K562 (cell line): ENCODE data around the gene PUS3. TPM values are rescaled to one million over a fixed set of nuclear protein-coding genes. Genes with fewer than 3 reads are reported as not detected.

Source experiments
- ATAC-seq: fragments of 200-7000 bp; cut with Tn5 transposase; 3 replicates; pipeline ENCODE4 v1.9.1; 2020; ENCODE audit warnings: moderate library complexity
- BruUV-seq: library from RNA; stranded (reverse); fragments of 400-500 nt; replicated peaks from 2 replicates; lab custom pipeline; 2021; lab: Mats Ljungman, UMichigan
- CTCF ChIA-PET: fragments of 300-600 bp; formaldehyde crosslinking; extraction: SDS; loops from one replicate; lab custom pipeline; 2021; ENCODE audit warnings: low intra/inter-chr PET ratio; lab: Yijun Ruan, JAX
- POLR2A ChIA-PET: fragments of 300-600, 350-650 bp; sonication (Branson Sonifier 250); formaldehyde crosslinking; extraction: SDS; loops from one replicate; lab custom pipeline; 2021; ENCODE audit warnings: antibody characterized with exemption, inconsistent platforms; lab: Yijun Ruan, JAX
- DNase-seq, 4 experiments: peaks; one replicate each; pipeline versions ENCODE4 v3.0.0 to v3.0.0-alpha.2; 2011 to 2018; ENCODE audit warnings: low spot score in 3 of 4, mixed read lengths in 3 of 4; ENCODE audit errors: extremely low read depth in 1 of 4
- FAIRE-seq: peaks from 2 replicates; lab custom pipeline; 2011; peaks lifted over from hg19 to GRCh38; lab: Jason Lieb, UNC
- H2AFZ ChIP-seq: 2 replicates; pipeline ENCODE4 v1.6.0; 2011; ENCODE audit warnings: low read depth, low read length, control low read depth, inconsistent platforms
- H3K27ac ChIP-seq: fragments of 200-600 bp; 3 replicates; pipeline ENCODE4 v1.8.0; 2011; ENCODE audit warnings: low read depth, mild to moderate bottlenecking, control low read depth, inconsistent platforms, low read length, moderate library complexity, mixed read lengths; ENCODE audit errors: extremely low read depth
- H3K27me3 ChIP-seq, 2 experiments: fragments of 300-600 bp in 1 of 2; 2 replicates in 1 of 2; 3 replicates in 1 of 2; pipeline versions ENCODE4 v1.6.0 to v1.8.0; 2011; ENCODE audit warnings: inconsistent platforms in 2 of 2, low read length in 2 of 2, mild to moderate bottlenecking in 1 of 2, mixed read lengths in 1 of 2, moderate library complexity in 1 of 2; ENCODE audit not compliant: control insufficient read depth in 2 of 2, insufficient read depth in 2 of 2
- H3K36me3 ChIP-seq: fragments of 300-600 bp; 3 replicates; pipeline ENCODE4 v1.8.0; 2011; ENCODE audit warnings: mild to moderate bottlenecking, low read length, inconsistent platforms; ENCODE audit not compliant: control insufficient read depth, insufficient read depth
- H3K4me1 ChIP-seq, 2 experiments: fragments of 200-600 bp in 1 of 2; replicated peaks in 1 of 2; 2 replicates in 1 of 2; 3 replicates in 1 of 2; pipeline versions ENCODE4 v1.5.1 to v1.8.0; 2011; ENCODE audit warnings: inconsistent platforms in 2 of 2, low read length in 2 of 2, mild to moderate bottlenecking in 1 of 2, mixed read lengths in 1 of 2, moderate library complexity in 1 of 2; ENCODE audit not compliant: control insufficient read depth in 2 of 2, insufficient read depth in 2 of 2
- H3K4me2 ChIP-seq: 2 replicates; pipeline ENCODE4 v1.6.1; 2011; ENCODE audit warnings: low read length, control low read depth, inconsistent platforms, mixed read lengths; ENCODE audit not compliant: insufficient read depth
- H3K4me3 ChIP-seq: fragments of 200-600 bp; sonication (generic), shearing (Covaris generic); 2 replicates; pipeline ENCODE4 v1.5.1; 2016; ENCODE audit warnings: control low read depth, inconsistent platforms
- H3K79me2 ChIP-seq: fragments of 200-600 bp; 3 replicates; pipeline ENCODE4 v1.8.0; 2011; ENCODE audit warnings: low read length, inconsistent platforms; ENCODE audit not compliant: control insufficient read depth, insufficient read depth
- H3K9ac ChIP-seq, 2 experiments: 2 replicates each; pipeline versions ENCODE4 v1.6.0 to v1.6.1; 2011; ENCODE audit warnings: low read depth in 2 of 2, low read length in 2 of 2, control low read depth in 1 of 2, inconsistent platforms in 1 of 2, mild to moderate bottlenecking in 1 of 2, mixed read lengths in 1 of 2; ENCODE audit not compliant: insufficient read depth in 1 of 2
- H3K9me1 ChIP-seq: one replicate; pipeline ENCODE4 v1.6.0; 2011; ENCODE audit warnings: inconsistent platforms, mild to moderate bottlenecking, low read length, moderate library complexity; ENCODE audit not compliant: control insufficient read depth, insufficient read depth
- H3K9me3 ChIP-seq: replicated peaks from 2 replicates; pipeline ENCODE4 v1.5.1; 2011; ENCODE audit warnings: low read depth, low read length, inconsistent platforms; ENCODE audit not compliant: control insufficient read depth, insufficient read depth
- H4K20me1 ChIP-seq: replicated peaks from 2 replicates; pipeline ENCODE4 v1.6.1; 2011; ENCODE audit warnings: low read length, inconsistent platforms, mixed read lengths; ENCODE audit not compliant: control insufficient read depth, insufficient read depth
- ARHGAP35 ChIP-seq: fragments of 450-650 bp; IDR thresholded peaks from 2 replicates; pipeline ENCODE4 v1.6.1; 2018; ENCODE audit not compliant: partially characterized antibody
- C11orf30 ChIP-seq: fragments of 450-650 bp; IDR thresholded peaks from 2 replicates; pipeline ENCODE4 v1.6.1; 2016; ENCODE audit warnings: low read depth, mild to moderate bottlenecking
- ETV1 ChIP-seq: fragments of 450-650 bp; conservative IDR thresholded peaks from 2 replicates; pipeline ENCODE4 v1.6.1; 2016; ENCODE audit warnings: missing genetic modification characterization, control low read depth, low read depth, missing compliant biosample characterization
- KDM1A ChIP-seq, 2 experiments: fragments of 450-650 bp; IDR thresholded peaks; 2 replicates each; pipeline ENCODE4 v1.6.1; 2016; ENCODE audit warnings: mild to moderate bottlenecking in 2 of 2
- MAZ ChIP-seq, 2 experiments: fragments of 450-650 bp in 1 of 2; sonication (generic) in 1 of 2; formaldehyde crosslinking; IDR thresholded peaks in 1 of 2; conservative IDR thresholded peaks in 1 of 2; 2 replicates each; pipeline versions ENCODE4 v1.4.0 to v1.5.0; 2020; ENCODE audit warnings: mild to moderate bottlenecking in 1 of 2, missing genetic modification reagents in 1 of 2
- MNT ChIP-seq, 2 experiments: fragments of 450-650 bp; conservative IDR thresholded peaks; 2 replicates each; pipeline ENCODE4 v1.6.1; 2017; ENCODE audit warnings: mild to moderate bottlenecking in 2 of 2, moderate library complexity in 2 of 2
- NCOA6 ChIP-seq: fragments of 450-650 bp; IDR thresholded peaks from 2 replicates; pipeline ENCODE4 v1.6.1; 2017; ENCODE audit warnings: mild to moderate bottlenecking
- NRF1 ChIP-seq, 2 experiments: fragments of 450-650 bp; IDR thresholded peaks in 1 of 2; conservative IDR thresholded peaks in 1 of 2; 2 replicates each; pipeline ENCODE4 v1.6.1; 2014; ENCODE audit warnings: mild to moderate bottlenecking in 2 of 2
- OTX1 ChIP-seq: fragments of 450-650 bp; formaldehyde crosslinking; IDR thresholded peaks from 2 replicates; pipeline ENCODE4 v1.4.0; 2022; ENCODE audit warnings: mild to moderate bottlenecking
- POLR3A ChIP-seq: IDR thresholded peaks from 2 replicates; pipeline ENCODE4 v1.6.1; 2011; ENCODE audit warnings: borderline replicate concordance, mild to moderate bottlenecking, moderate library complexity; ENCODE audit not compliant: insufficient read length, insufficient read depth; ENCODE audit errors: extremely low read depth
- POLR3G ChIP-seq: IDR thresholded peaks from 2 replicates; pipeline ENCODE4 v1.6.1; 2011; ENCODE audit not compliant: insufficient read length, insufficient replicate concordance; ENCODE audit errors: extremely low read depth
- PTTG1 ChIP-seq: fragments of 450-650 bp; IDR thresholded peaks from 2 replicates; pipeline ENCODE4 v1.6.1; 2016; ENCODE audit warnings: low read depth, mild to moderate bottlenecking, missing genetic modification characterization, missing compliant biosample characterization
- ZFPM2 ChIP-seq: fragments of 250-450 bp; sonication (Bioruptor Pico); IDR thresholded peaks from 2 replicates; pipeline ENCODE4 v1.5.1; 2022; ENCODE audit warnings: mild to moderate bottlenecking
- ZNF23 ChIP-seq: fragments of 250-450 bp; sonication (Bioruptor Pico); IDR thresholded peaks from 2 replicates; pipeline ENCODE4 v1.4.0; 2020; ENCODE audit warnings: mild to moderate bottlenecking
- ZNF280B ChIP-seq: fragments of 250-450 bp; sonication (Bioruptor Pico); IDR thresholded peaks from 2 replicates; pipeline ENCODE4 v1.5.1; 2021; ENCODE audit warnings: mild to moderate bottlenecking
- ZNF655 ChIP-seq: fragments of 250-450 bp; sonication (Bioruptor Pico); IDR thresholded peaks from 2 replicates; pipeline ENCODE4 v1.5.0; 2021
- ZNF707 ChIP-seq: fragments of 250-450 bp; sonication (Bioruptor Pico); conservative IDR thresholded peaks from 2 replicates; pipeline ENCODE4 v1.8.0; 2022; ENCODE audit warnings: inconsistent platforms, mild to moderate bottlenecking, moderate library complexity
- WGBS: fragments of 100-300 bp; shearing (Covaris generic); methylation state at CpG from one replicate; pipeline ENCODE4 v1.1.6; 2016; ENCODE audit warnings: low coverage, mixed read lengths; ENCODE audit not compliant: insufficient coverage; ENCODE audit errors: missing lambda C conversion rate; 5-methylcytosine and 5-hydroxymethylcytosine counted together
- in situ Hi-C: fragments of 300-500 bp; cut with MboI; formaldehyde crosslinking; loops from 4 replicates; pipeline ENCODE4 v1.15.0; 2018; ENCODE audit warnings: inconsistent platforms, mixed read lengths
- intact Hi-C: fragments of 100-400 bp; cut with micrococcal nuclease; formaldehyde crosslinking; loops from 2 replicates; pipeline ENCODE4 v1.14.2; 2022
- polyA plus RNA-seq, 8 experiments: library from polyadenylated mRNA; depleted of rRNA in 4 of 8; stranded (reverse) in 5 of 8; unstranded in 3 of 8; fragments of >200 nt; fragmentation: Nextera tagmentation in 2 of 8; fragmentation: Illumina TruSeq in 1 of 8; extraction: Ambion mirVana in 2 of 8; extraction: Trizol in 1 of 8; gene quantifications; 2 replicates each; pipeline versions ENCODE4 v1.2.1 to v1.2.3, GENCODE V29; 2011 to 2014; ENCODE audit warnings: inconsistent platforms in 1 of 8, missing spikeins in 1 of 8
- total RNA-seq, 7 experiments: library from RNA; depleted of rRNA in 6 of 7; stranded (reverse); fragments of >200 nt in 6 of 7; fragmentation: Illumina TruSeq in 2 of 7; extraction: Trizol in 2 of 7; gene quantifications; 2 replicates each; pipeline versions ENCODE4 v1.2.1 to v1.2.3, GENCODE V29; 2011 to 2021; ENCODE audit warnings: low replicate concordance in 1 of 7

The PUS3 gene
- total and polyA plus RNA-seq, 9 of the 15 experiments (the other 6 are each of a cell fraction or from before 2014, with no cell fraction given), result 16.5 to 49.2 (median 35.9) TPM

GRCh38 chr11:125932301-125932700 is 29.3 kb upstream of the PUS3 start:
- Histone ChIP-seq H3K27ac (no peak overlapping the region), H3K4me2 (no peak overlapping the region), H3K9me1 (no peaks in the 10 kb centered on the region), H3K9me3 (no peaks in the 10 kb centered on the region), H3K9ac (no peak overlapping the region), H2AFZ (no peak overlapping the region), H4K20me1 (no peaks in the 10 kb centered on the region), H3K4me3 (no peak overlapping the region), H3K4me1 (peaks cover 4 to 9% of the 10 kb centered on the region in 2 experiments; a peak in 4 of 5 replicates), H3K27me3 (peaks cover 2 to 9% of the 10 kb centered on the region in 2 experiments; a peak in 2 of 5 replicates), H3K36me3 (no peaks in the 10 kb centered on the region), H3K79me2 (no peaks in the 10 kb centered on the region)
- DNase-seq, result no peak
- no peak for ATAC-seq
- WGBS, result 46% methylated on average over 9 of the region's 9 CpGs
- in situ Hi-C loops, result no loop called here
- no peak for FAIRE-seq
- intact Hi-C loops, result no loop called here
- no TSS peak for BruUV-seq
- TF ChIP-seq POLR3A (no peak), ZFPM2 (no peak), ARHGAP35 (no peak), NCOA6 (no peak), ZNF707 (CRISPR knock-in tag) (no peak), MNT (conservative IDR thresholded peaks at IDR 0.05) (no peak), ETV1 (tag) (no peak), C11orf30 (no peak), NRF1 (conservative IDR thresholded peaks at IDR 0.05 in 1 of 2, IDR thresholded peaks at IDR 0.05 in 1 of 2) (no peak), PTTG1 (tag) (no peak), ZNF23 (CRISPR knock-in tag) (no peak), KDM1A (IDR thresholded peaks at IDR 0.05) (no peak), ZNF655 (no peak), OTX1 (CRISPR knock-in tag) (no peak), MAZ (CRISPR knock-in tag; conservative IDR thresholded peaks at IDR 0.05 in 1 of 2, IDR thresholded peaks at IDR 0.05 in 1 of 2) (no peak), ZNF280B (CRISPR knock-in tag) (no peak), POLR3G (no peak)
- POLR2A ChIA-PET, result interaction anchor here (0.6 to 1.3 kb wide), 3 partner anchors 14 to 40 kb away, joined by 4 to 7 read pairs (median 4); partner anchors contain the start of gene VSIG10L2
- CTCF ChIA-PET, result no interaction called here
